HG02870 (cell line): ENCODE measurements around the gene PPP1R37.

Experiments used
- ATAC-seq: cut with Tn5 transposase; IDR thresholded peaks from one replicate; pipeline ENCODE4 v1.9.1; 2021; ENCODE audit warnings: mild to moderate bottlenecking, moderate library complexity; ENCODE audit not compliant: unreplicated experiment

Gene PPP1R37

GRCh38 chr19:45164577-45165335, 71.8 kb downstream of the PPP1R37 start:
- ATAC-seq = no peak

- no peak for ATAC-seq
These were observed 73.8 kb downstream of the PPP1R37 start for GRCh38 chr19:45166723-45167252.

GRCh38 chr19:45168767-45169351, 75.9 kb downstream of the PPP1R37 start:
- no peak for ATAC-seq

- no peak for ATAC-seq
These were observed 76.6 kb downstream of the PPP1R37 start for GRCh38 chr19:45169602-45170001.

- ATAC-seq = no peak
These were observed 77.4 kb downstream of the PPP1R37 start for GRCh38 chr19:45170146-45171106.

- no peak for ATAC-seq
These were observed 78.2 kb downstream of the PPP1R37 start for GRCh38 chr19:45171211-45171623.

GRCh38 chr19:45172173-45172572, 79.2 kb downstream of the PPP1R37 start:
- ATAC-seq = no peak

- ATAC-seq = no peak
These were observed 79.7 kb downstream of the PPP1R37 start for GRCh38 chr19:45172611-45173208.

- ATAC-seq = no peak
These were observed 80.8 kb downstream of the PPP1R37 start for GRCh38 chr19:45173816-45174215.

- no peak for ATAC-seq
These were observed 82.8 kb downstream of the PPP1R37 start for GRCh38 chr19:45175515-45176345.

- peak; percentile 3 for ATAC-seq
These were observed 84.9 kb downstream of the PPP1R37 start, which contains the start of gene TRAPPC6A for GRCh38 chr19:45177817-45178261. Gene TRAPPC6A, minus strand, starts transcription at chr19:45178237. Its CDS starts 19 bp downstream, at chr19:45178218.

- ATAC-seq = peak; percentile 86
These were observed 85.5 kb downstream of the PPP1R37 start, which contains the start of gene BLOC1S3 for GRCh38 chr19:45178262-45179071. Gene BLOC1S3, plus strand, starts transcription at chr19:45178784. Its CDS starts 513 bp downstream, at chr19:45179297.

GRCh38 chr19:45179072-45179891, 86.3 kb downstream of the PPP1R37 start:
- no peak for ATAC-seq

- no peak for ATAC-seq
These were observed 87.0 kb downstream of the PPP1R37 start for GRCh38 chr19:45179892-45180370.

- ATAC-seq = no peak
These were observed 88.0 kb downstream of the PPP1R37 start for GRCh38 chr19:45180936-45181335.

GRCh38 chr19:45182758-45183157, 89.8 kb downstream of the PPP1R37 start:
- ATAC-seq = no peak

GRCh38 chr19:45184115-45184514, 91.1 kb downstream of the PPP1R37 start:
- ATAC-seq = no peak
